RWPE1 (cell line): ENCODE measurements around the gene FMOD.

Experiments
- CTCF ChIA-PET: fragments of 350-600 bp; sonication (Branson Sonifier 250); formaldehyde crosslinking; extraction: SDS; loops from one replicate; lab custom pipeline; 2021; lab: Yijun Ruan, JAX
- POLR2A ChIA-PET: fragments of 400-600 bp; formaldehyde crosslinking; extraction: SDS; loops from one replicate; lab custom pipeline; 2020; ENCODE audit warnings: antibody characterized with exemption; ENCODE audit not compliant: low non-redundant PET; lab: Yijun Ruan, JAX
- DNase-seq: peaks from one replicate; pipeline ENCODE4 v3.0.0; 2012; ENCODE audit warnings: low spot score
- H3K27ac ChIP-seq: fragments of 450-650 bp; 2 replicates; pipeline ENCODE4 v1.5.1; 2017
- CTCF ChIP-seq: fragments of 450-650 bp; conservative IDR thresholded peaks from 2 replicates; pipeline ENCODE4 v1.5.1; 2017; ENCODE audit warnings: low read depth, mild to moderate bottlenecking

The FMOD gene

GRCh38 chr1:203295796-203296195 lies 55.1 kb downstream of the FMOD start:
- DNase-seq: no peak
- no peak for TF ChIP-seq CTCF
- no peak overlapping the region for H3K27ac ChIP-seq
- ChIA-PET POLR2A (interaction anchor here (0.6 kb wide), 1 partner anchor 9 kb away, joined by 3 read pairs; no protein-coding TSS in a partner anchor), CTCF (interaction anchor here (1.1 to 2.4 kb wide), 4 partner anchors 11 to 192 kb away, joined by 3 to 13 read pairs (median 8); no protein-coding TSS in a partner anchor)

GRCh38 chr1:203291201-203292096 lies 59.5 kb downstream of the FMOD start:
- CTCF ChIA-PET: interaction anchor here (0.6 to 1.6 kb wide), 9 partner anchors 10 to 410 kb away, joined by 3 to 5 read pairs (median 4); partner anchors contain the start of gene BTG2
- no peak for DNase-seq
- H3K27ac ChIP-seq: no peak overlapping the region; the same call in 1 of the 2 replicates
- TF ChIP-seq CTCF: no peak
- POLR2A ChIA-PET: interaction anchor here (0.6 kb wide), 1 partner anchor 15 kb away, joined by 3 read pairs; no protein-coding TSS in a partner anchor
